Tibial nerve (tissue), 4 donors: ENCODE measurements around the gene CYP26C1. TPM values are rescaled to one million over a fixed set of nuclear protein-coding genes. Genes with fewer than 3 reads are reported as not detected.

ENCODE experiments used
- DNase-seq, 2 donors: peaks; one replicate each; pipeline ENCODE4 v3.0.0-alpha.2; 2019; ENCODE audit warnings: low spot score in 2 of 2
- H3K27ac ChIP-seq, 4 donors: fragments of 200-600 bp; sonication (generic) in 3 of 4; one replicate each; pipeline ENCODE4 v1.5.1; 2017 to 2019; ENCODE audit warnings: mild to moderate bottlenecking in 1 of 4
- H3K27me3 ChIP-seq, 2 donors: fragments of 200-600 bp; sonication (generic) in 1 of 2; one replicate each; pipeline versions ENCODE4 v1.5.1 to v1.6.0; 2017 to 2019
- H3K36me3 ChIP-seq, 3 donors: fragments of 200-600 bp; sonication (generic); one replicate each; pipeline ENCODE4 v1.5.1; 2018 to 2019
- H3K4me1 ChIP-seq, 4 donors: fragments of 200-600 bp; sonication (generic) in 3 of 4; one replicate each; pipeline ENCODE4 v1.5.1; 2017 to 2019
- H3K4me3 ChIP-seq, 4 donors: fragments of 200-600 bp; sonication (generic) in 3 of 4; one replicate each; pipeline ENCODE4 v1.5.1; 2017 to 2019; ENCODE audit warnings: mild to moderate bottlenecking in 1 of 4, moderate library complexity in 1 of 4
- H3K9me3 ChIP-seq, 4 donors: fragments of 200-600 bp; sonication (generic) in 3 of 4; one replicate each; pipeline ENCODE4 v1.5.1; 2017 to 2019
- EP300 ChIP-seq, 2 donors: sonication (generic); formaldehyde crosslinking; IDR thresholded peaks; one replicate each; pipeline ENCODE4 v1.6.1; 2017; ENCODE audit warnings: antibody characterized with exemption in 2 of 2, mild to moderate bottlenecking in 1 of 2
- POLR2A ChIP-seq, 2 donors: fragments of 450-650 bp; IDR thresholded peaks; one replicate each; pipeline ENCODE4 v1.6.1; 2017; ENCODE audit warnings: antibody characterized with exemption in 2 of 2, mild to moderate bottlenecking in 2 of 2, moderate library complexity in 2 of 2
- WGBS, 2 donors: methylation state at CpG; one replicate each; pipeline ENCODE4 v1.1.5; 2018; 5-methylcytosine and 5-hydroxymethylcytosine counted together
- total RNA-seq, 4 donors: library from RNA; depleted of rRNA; stranded (reverse); fragments of >200 nt; gene quantifications; one replicate each; pipeline ENCODE4 v1.1.0, GENCODE V29; 2016
- TF ChIP-seq, protein P1 (sequence below), 5 experiments: fragments of 200-600 bp in 3 of 5; fragments of 450-650 bp in 2 of 5; sonication (generic) in 3 of 5; IDR thresholded peaks; one replicate each; pipeline ENCODE4 v1.5.1; 2016 to 2019; ENCODE audit warnings: antibody characterized with exemption in 5 of 5, mild to moderate bottlenecking in 3 of 5, moderate library complexity in 2 of 5

Gene CYP26C1, protein sequence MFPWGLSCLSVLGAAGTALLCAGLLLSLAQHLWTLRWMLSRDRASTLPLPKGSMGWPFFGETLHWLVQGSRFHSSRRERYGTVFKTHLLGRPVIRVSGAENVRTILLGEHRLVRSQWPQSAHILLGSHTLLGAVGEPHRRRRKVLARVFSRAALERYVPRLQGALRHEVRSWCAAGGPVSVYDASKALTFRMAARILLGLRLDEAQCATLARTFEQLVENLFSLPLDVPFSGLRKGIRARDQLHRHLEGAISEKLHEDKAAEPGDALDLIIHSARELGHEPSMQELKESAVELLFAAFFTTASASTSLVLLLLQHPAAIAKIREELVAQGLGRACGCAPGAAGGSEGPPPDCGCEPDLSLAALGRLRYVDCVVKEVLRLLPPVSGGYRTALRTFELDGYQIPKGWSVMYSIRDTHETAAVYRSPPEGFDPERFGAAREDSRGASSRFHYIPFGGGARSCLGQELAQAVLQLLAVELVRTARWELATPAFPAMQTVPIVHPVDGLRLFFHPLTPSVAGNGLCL
- total RNA-seq = 1 to 10 TPM in 1 of 4 donors, under 1 TPM in 1, not detected in 2; 0.20 to 2.2 TPM

GRCh38 chr10:93059975-93060886, at the start of gene CYP26C1:
Gene CYP26C1 (plus strand): TSS chr10:93060798. CDS start chr10:93061264, 466 bp downstream.
- TF ChIP-seq POLR2A (IDR thresholded peaks at IDR 0.05) (no peak), EP300 (IDR thresholded peaks at IDR 0.05) (no peak)
- TF ChIP-seq, protein P1, sequence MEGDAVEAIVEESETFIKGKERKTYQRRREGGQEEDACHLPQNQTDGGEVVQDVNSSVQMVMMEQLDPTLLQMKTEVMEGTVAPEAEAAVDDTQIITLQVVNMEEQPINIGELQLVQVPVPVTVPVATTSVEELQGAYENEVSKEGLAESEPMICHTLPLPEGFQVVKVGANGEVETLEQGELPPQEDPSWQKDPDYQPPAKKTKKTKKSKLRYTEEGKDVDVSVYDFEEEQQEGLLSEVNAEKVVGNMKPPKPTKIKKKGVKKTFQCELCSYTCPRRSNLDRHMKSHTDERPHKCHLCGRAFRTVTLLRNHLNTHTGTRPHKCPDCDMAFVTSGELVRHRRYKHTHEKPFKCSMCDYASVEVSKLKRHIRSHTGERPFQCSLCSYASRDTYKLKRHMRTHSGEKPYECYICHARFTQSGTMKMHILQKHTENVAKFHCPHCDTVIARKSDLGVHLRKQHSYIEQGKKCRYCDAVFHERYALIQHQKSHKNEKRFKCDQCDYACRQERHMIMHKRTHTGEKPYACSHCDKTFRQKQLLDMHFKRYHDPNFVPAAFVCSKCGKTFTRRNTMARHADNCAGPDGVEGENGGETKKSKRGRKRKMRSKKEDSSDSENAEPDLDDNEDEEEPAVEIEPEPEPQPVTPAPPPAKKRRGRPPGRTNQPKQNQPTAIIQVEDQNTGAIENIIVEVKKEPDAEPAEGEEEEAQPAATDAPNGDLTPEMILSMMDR (IDR thresholded peaks at IDR 0.05) = no peak
- Histone ChIP-seq H3K27ac (no peak within 1 kb of the TSS), H3K4me1 (peaks cover 0 to 35% (median 12%) of the 10 kb centered on the region in 4 donors), H3K27me3 (peaks cover 0 to 61% of the 10 kb centered on the region in 2 donors), H3K36me3 (peaks cover 0 to 24% (median 0%) of the 10 kb centered on the region in 3 donors), H3K9me3 (no peaks in the 10 kb centered on the region), H3K4me3 (no peak within 1 kb of the TSS)
- DNase-seq = no peak
- WGBS, 2 donors = 39 to 43% methylated on average over 57 to 64 of the region's 67 CpGs

DNA sequence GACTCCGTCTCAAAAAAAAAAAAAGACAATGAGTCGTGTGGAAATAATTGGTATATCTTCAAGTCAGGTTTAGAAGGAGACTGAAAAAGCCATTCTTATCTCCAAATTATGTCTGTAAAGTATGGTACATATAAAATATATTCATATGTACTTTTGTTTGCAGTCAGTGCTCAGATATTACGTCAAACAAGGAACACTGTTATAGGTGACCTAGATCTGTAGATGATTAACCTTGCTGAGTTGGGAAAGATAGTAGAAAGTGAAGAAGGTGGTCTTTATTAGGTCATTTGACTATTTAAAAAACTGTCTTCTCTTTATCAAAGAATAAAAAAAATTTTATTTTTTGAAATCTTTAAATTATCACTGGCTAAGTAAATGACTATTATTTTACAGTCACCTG, 44.9 kb upstream of the CYP26C1 start:
- no peak for TF ChIP-seq POLR2A (IDR thresholded peaks at IDR 0.05)
- TF ChIP-seq, protein P1 (IDR thresholded peaks at IDR 0.05) = no peak
- TF ChIP-seq EP300 (IDR thresholded peaks at IDR 0.05) = no peak
- Histone ChIP-seq H3K4me1 (no peaks in the 10 kb centered on the region), H3K27ac (no peak overlapping the region), H3K27me3 (no peaks in the 10 kb centered on the region), H3K36me3 (peaks cover 0 to 13% (median 0%) of the 10 kb centered on the region in 3 donors), H3K4me3 (no peak overlapping the region), H3K9me3 (no peaks in the 10 kb centered on the region)
- 91 to 95% methylated on average over 3 of the region's 3 CpGs for WGBS, 2 donors
- DNase-seq = no peak

- H3K27ac ChIP-seq = no peak overlapping the region
- DNase-seq = no peak
- no peaks in the 10 kb centered on the region for H3K27me3 ChIP-seq
- TF ChIP-seq POLR2A (IDR thresholded peaks at IDR 0.05) = no peak
- TF ChIP-seq, protein P1 (IDR thresholded peaks at IDR 0.05) = no peak
- TF ChIP-seq EP300 (IDR thresholded peaks at IDR 0.05) = no peak
- no peaks in the 10 kb centered on the region for H3K4me1 ChIP-seq
- H3K9me3 ChIP-seq = peaks cover 0 to 8% (median 0%) of the 10 kb centered on the region in 4 donors
- no peak overlapping the region for H3K4me3 ChIP-seq
- H3K36me3 ChIP-seq = peaks cover 0 to 42% (median 0%) of the 10 kb centered on the region in 3 donors
- 90 to 92% methylated on average over 4 of the region's 4 CpGs for WGBS, 2 donors
These were observed 37.5 kb upstream of the CYP26C1 start for GRCh38 chr10:93023013-93023650.

DNA sequence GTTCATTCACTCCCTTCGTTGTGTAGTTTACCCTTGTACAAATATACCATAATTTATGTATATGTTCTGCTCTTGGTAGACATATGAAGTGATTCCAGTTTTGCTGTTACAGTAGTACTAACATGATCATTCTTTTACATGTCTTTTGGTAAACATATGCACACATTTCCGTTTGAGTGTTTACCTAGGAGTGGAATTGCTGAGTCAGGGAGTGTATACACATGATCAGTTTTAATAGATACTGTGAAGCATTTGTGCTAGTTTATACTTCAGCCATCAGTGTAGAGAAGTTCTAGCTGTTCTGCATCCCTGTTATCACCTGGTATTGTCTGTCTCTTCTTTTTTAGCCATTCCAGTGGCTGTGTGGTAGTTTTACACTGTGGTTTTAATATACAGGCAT, 34.5 kb upstream of the CYP26C1 start:
- H3K4me1 ChIP-seq = peaks cover 0 to 8% (median 3%) of the 10 kb centered on the region in 4 donors
- 73 to 75% methylated on average over 2 of the region's 2 CpGs for WGBS, 2 donors
- peaks cover 0 to 34% (median 0%) of the 10 kb centered on the region in 3 donors for H3K36me3 ChIP-seq
- no peak overlapping the region for H3K27ac ChIP-seq
- peaks cover 0 to 8% (median 0%) of the 10 kb centered on the region in 4 donors for H3K9me3 ChIP-seq
- H3K4me3 ChIP-seq = no peak overlapping the region
- no peak for TF ChIP-seq POLR2A (IDR thresholded peaks at IDR 0.05)
- TF ChIP-seq EP300 (IDR thresholded peaks at IDR 0.05) = no peak
- TF ChIP-seq, protein P1 (IDR thresholded peaks at IDR 0.05) = no peak
- no peaks in the 10 kb centered on the region for H3K27me3 ChIP-seq
- no peak for DNase-seq
